CD4-positive, alpha-beta memory T cell (primary cell): ENCODE data around the gene MLLT11. TPM values are rescaled to one million over a fixed set of nuclear protein-coding genes. Genes with fewer than 3 reads are reported as not detected.

ENCODE experiments used
- CTCF ChIA-PET: fragments of 350-600 bp; sonication (Branson Sonifier 250); formaldehyde crosslinking; loops from one replicate; lab custom pipeline; 2021; ENCODE audit warnings: inconsistent platforms; ENCODE audit not compliant: partially characterized antibody; lab: Charles Lee
- POLR2A ChIA-PET: fragments of 350-600 bp; sonication (Branson Sonifier 250); formaldehyde crosslinking; loops from one replicate; lab custom pipeline; 2021; ENCODE audit not compliant: partially characterized antibody; lab: Charles Lee
- DNase-seq, 5 donors: peaks; one replicate each; pipeline versions ENCODE4 v3.0.0 to v3.0.0-alpha.2; 2020 to 2022; ENCODE audit warnings: mixed read lengths in 1 of 5
- H3K27ac ChIP-seq: one replicate; pipeline ENCODE4 v1.7.0; 2013; ENCODE audit warnings: low read depth, low read length
- H3K27me3 ChIP-seq: 2 replicates; pipeline ENCODE4 v1.7.0; 2013; ENCODE audit warnings: mild to moderate bottlenecking, low read length, moderate library complexity; ENCODE audit not compliant: insufficient read depth
- H3K36me3 ChIP-seq: 2 replicates; pipeline ENCODE4 v1.7.0; 2013; ENCODE audit warnings: mild to moderate bottlenecking, low read length, moderate library complexity; ENCODE audit not compliant: insufficient read depth
- H3K4me1 ChIP-seq: 2 replicates; pipeline ENCODE4 v1.7.0; 2013; ENCODE audit warnings: mild to moderate bottlenecking, low read length, moderate library complexity; ENCODE audit not compliant: insufficient read depth
- H3K4me3 ChIP-seq, 2 donors: one replicate each; pipeline ENCODE4 v1.7.0; 2013; ENCODE audit warnings: low read length in 2 of 2, mild to moderate bottlenecking in 1 of 2
- H3K9me3 ChIP-seq, 2 donors: one replicate each; pipeline ENCODE4 v1.7.0; 2013; ENCODE audit warnings: low read length in 2 of 2, control low read depth in 1 of 2; ENCODE audit not compliant: control insufficient read depth in 1 of 2
- H3K27ac Mint-ChIP-seq, 7 donors: one replicate each; pipeline ENCODE4 v1.8.0; 2020 to 2021; ENCODE audit warnings: mixed read lengths in 7 of 7, mild to moderate bottlenecking in 6 of 7, inconsistent platforms in 3 of 7, moderate library complexity in 3 of 7
- H3K27me3 Mint-ChIP-seq, 2 donors: one replicate each; pipeline ENCODE4 v1.8.0; 2020 to 2021; ENCODE audit warnings: mixed read lengths in 2 of 2
- H3K36me3 Mint-ChIP-seq, 2 donors: one replicate each; pipeline ENCODE4 v1.8.0; 2020 to 2021; ENCODE audit warnings: mixed read lengths in 2 of 2, inconsistent platforms in 1 of 2, mild to moderate bottlenecking in 1 of 2
- H3K4me1 Mint-ChIP-seq, 4 donors: one replicate each; pipeline ENCODE4 v1.8.0; 2020 to 2021; ENCODE audit warnings: mixed read lengths in 4 of 4, mild to moderate bottlenecking in 1 of 4
- H3K4me3 Mint-ChIP-seq, 8 donors: one replicate each; pipeline ENCODE4 v1.8.0; 2020 to 2021; ENCODE audit warnings: mixed read lengths in 8 of 8, mild to moderate bottlenecking in 7 of 8, moderate library complexity in 6 of 8, inconsistent platforms in 3 of 8
- H3K9me3 Mint-ChIP-seq, 8 donors: one replicate each; pipeline ENCODE4 v1.8.0; 2020 to 2021; ENCODE audit warnings: mixed read lengths in 8 of 8, mild to moderate bottlenecking in 5 of 8, inconsistent platforms in 3 of 8, moderate library complexity in 1 of 8
- intact Hi-C: fragments of 100-400 bp; cut with micrococcal nuclease; formaldehyde crosslinking; loops from one replicate; pipeline ENCODE4 v1.15.1; 2023
- polyA plus RNA-seq, 2 donors: library from polyadenylated mRNA; unstranded; fragments of 300-500 nt; fragmentation: Illumina TruSeq; gene quantifications; one replicate each; pipeline ENCODE4 v1.2.3, GENCODE V29; 2021
- total RNA-seq, 2 experiments: library from RNA; stranded (reverse); gene quantifications; one replicate each; pipeline ENCODE4 v1.2.3, GENCODE V29; 2021

MLLT11 gene, protein sequence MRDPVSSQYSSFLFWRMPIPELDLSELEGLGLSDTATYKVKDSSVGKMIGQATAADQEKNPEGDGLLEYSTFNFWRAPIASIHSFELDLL
- total RNA-seq (1 to 10 TPM; 4.5 to 4.9 TPM), polyA plus RNA-seq (1 to 10 TPM; 3.6 to 3.9 TPM)

DNA sequence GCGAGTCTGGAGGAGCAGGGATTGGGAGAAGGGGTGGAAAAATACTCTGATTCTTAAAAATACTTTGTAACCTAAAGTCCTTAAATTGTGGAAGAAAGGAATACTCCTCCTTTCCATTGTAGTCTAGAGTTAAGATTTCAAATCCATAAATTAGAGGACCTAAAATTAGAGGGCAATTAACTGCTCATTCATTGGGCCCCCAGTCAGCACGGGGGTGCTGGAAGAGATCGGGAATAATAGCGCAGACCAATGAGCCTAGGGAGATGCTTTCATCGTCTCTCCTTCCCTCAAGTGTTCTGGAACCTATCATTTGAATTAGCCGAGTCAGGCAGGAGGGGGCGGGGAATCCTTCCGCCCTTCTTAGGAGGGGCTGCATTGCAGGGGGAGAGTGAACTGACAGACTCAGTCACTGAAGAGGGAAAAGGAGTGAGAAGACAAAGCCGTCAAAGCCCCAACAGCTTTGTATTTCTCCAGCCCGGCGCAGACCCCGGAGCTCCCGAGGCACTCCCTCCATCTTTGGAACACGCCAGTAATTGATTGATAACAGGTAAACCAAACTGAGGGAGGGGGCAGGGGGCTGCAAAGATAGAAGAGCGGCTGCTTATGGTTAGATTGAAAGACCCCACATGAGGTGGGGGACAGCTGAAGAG lies at the start of gene MLLT11:
MLLT11 (plus strand) TSS at position 391 of the 650 bp plus-strand sequence. CDS start 6,828 bp downstream, outside the sequence.
- Mint-ChIP-seq H3K4me1 (peaks cover 26 to 61% (median 32%) of the 10 kb centered on the region in 4 donors), H3K9me3 (peaks cover 0 to 7% (median 0%) of the 10 kb centered on the region in 8 donors), H3K27me3 (peaks cover 0 to 1% of the 10 kb centered on the region in 2 donors), H3K36me3 (peaks cover 32 to 45% of the 10 kb centered on the region in 2 donors), H3K4me3 (peak within 1 kb of the TSS; percentile 96 to 100 (median 100)), H3K27ac (peak within 1 kb of the TSS; percentile 98 to 100 (median 99))
- intact Hi-C loops: loop anchor here (1.0 kb wide), 2 partner anchors 10 to 36 kb away; partner anchors contain the start of gene GABPB2
- Histone ChIP-seq H3K4me3 (peak within 1 kb of the TSS; percentile 89 to 93), H3K27ac (peak within 1 kb of the TSS; percentile 90), H3K9me3 (no peaks in the 10 kb centered on the region), H3K27me3 (no peaks in the 10 kb centered on the region), H3K4me1 (peaks cover 36% of the 10 kb centered on the region), H3K36me3 (peaks cover 9% of the 10 kb centered on the region)
- no peak for DNase-seq
- ChIA-PET POLR2A (interaction anchor here (0.9 to 16.6 kb wide), 17 partner anchors 8 to 697 kb away, joined by 3 to 325 read pairs (median 7); partner anchors contain the start of genes BNIPL, C1orf56, GABPB2 and MINDY1), CTCF (interaction anchor here (0.7 to 9.0 kb wide), 8 partner anchors 10 to 96 kb away, joined by 4 to 92 read pairs (median 18); partner anchors contain the start of genes C1orf56, GABPB2 and TNFAIP8L2)

DNA sequence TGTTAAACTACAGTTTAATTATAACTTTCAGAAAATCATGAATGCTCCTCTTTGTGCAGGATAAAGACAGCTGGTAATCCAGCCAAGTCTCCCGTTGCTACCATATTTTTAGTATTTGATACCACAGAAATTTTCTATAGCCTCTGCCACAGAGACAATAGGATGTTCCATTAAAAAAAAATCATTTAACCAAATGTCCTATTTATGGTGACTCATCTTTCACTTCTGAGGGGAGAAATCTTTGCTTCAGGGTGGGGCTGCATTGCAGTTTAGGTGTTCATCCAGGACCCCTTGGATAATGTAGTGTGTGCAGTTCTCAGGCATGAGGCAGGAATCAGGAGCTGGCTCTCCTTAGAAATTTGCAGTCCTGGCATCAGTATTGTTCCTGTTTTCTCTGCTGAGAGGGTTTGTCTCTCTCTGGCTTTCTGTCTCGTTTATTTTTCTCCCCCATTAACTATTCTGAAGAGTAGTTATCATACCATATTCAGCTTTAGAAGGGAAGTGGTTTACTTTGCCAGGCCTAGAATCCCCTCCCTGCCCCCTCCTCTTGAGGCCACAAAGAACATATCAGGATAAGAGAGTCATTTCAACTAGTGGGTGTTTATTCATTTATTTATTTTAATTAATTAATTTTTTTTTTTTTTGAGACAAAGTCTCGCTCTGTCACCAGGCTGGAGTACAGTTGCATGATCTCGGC lies 48.9 kb upstream of the MLLT11 start:
- intact Hi-C loops: no loop called here
- no peak for DNase-seq

DNA sequence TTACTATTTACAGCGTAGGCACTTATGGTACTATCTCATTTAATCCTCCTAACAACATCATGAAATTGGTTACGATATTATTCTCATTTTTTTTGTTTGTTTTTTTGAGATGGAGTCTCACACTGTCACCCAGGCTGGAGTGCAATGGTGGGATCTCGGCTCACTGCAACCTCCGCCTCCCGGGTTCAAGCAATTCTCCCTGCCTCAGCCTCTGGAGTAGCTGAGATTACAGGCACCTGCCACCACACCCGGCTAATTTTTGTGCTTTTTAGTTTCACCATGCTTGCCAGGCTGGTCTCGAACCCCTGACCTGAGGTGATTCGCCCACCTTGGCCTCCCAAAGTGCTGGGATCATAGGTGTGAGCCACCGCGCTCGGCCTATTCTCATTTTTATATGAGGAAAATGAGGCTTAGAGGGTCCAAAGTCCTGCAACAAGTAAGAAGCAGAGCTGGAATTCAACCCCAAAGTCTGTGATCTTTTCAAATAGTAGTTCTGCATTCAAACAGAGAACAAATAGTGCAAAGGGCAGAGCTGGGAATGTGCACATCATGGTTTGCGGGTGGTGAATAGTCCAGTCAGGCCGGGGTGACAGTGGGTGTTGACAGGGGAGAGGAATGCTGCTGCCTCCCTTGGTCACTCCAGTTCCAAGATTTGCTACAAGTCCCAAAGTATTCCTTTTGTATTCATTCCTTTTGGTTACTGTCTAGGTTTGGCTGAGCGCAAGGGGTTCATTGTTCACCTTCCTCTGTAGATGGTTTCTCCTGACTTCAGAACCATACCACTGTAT lies 47.3 kb upstream of the MLLT11 start:
- CTCF ChIA-PET: interaction anchor here (1.6 to 4.9 kb wide), 3 partner anchors 12 to 142 kb away, joined by 5 to 18 read pairs (median 8); no protein-coding TSS in a partner anchor
- H3K27ac ChIP-seq: no peak overlapping the region

More for the DNA sequence above, 48.9 kb upstream of the MLLT11 start:
- POLR2A ChIA-PET: interaction anchor here (0.7 to 1.2 kb wide), 3 partner anchors 32 to 47 kb away, joined by 3 to 4 read pairs (median 3); partner anchors contain the start of gene CDC42SE1
- Histone ChIP-seq H3K27me3 (no peaks in the 10 kb centered on the region), H3K4me1 (peaks cover 41% of the 10 kb centered on the region), H3K36me3 (no peaks in the 10 kb centered on the region), H3K27ac (no peak overlapping the region), H3K4me3 (no peak overlapping the region), H3K9me3 (no peaks in the 10 kb centered on the region)
- Mint-ChIP-seq H3K27me3 (no peaks in the 10 kb centered on the region), H3K9me3 (no peaks in the 10 kb centered on the region), H3K4me1 (peaks cover 39 to 70% (median 56%) of the 10 kb centered on the region in 4 donors), H3K27ac (peak overlapping the region; percentile 50 to 82 (median 65)), H3K4me3 (peak overlapping the region in 6 of 8 donors; percentile 11 to 53 (median 32)), H3K36me3 (peaks cover 8 to 26% of the 10 kb centered on the region in 2 donors)
- CTCF ChIA-PET: interaction anchor here (0.7 to 4.9 kb wide), 9 partner anchors 9 to 204 kb away, joined by 3 to 18 read pairs (median 4); no protein-coding TSS in a partner anchor

DNA sequence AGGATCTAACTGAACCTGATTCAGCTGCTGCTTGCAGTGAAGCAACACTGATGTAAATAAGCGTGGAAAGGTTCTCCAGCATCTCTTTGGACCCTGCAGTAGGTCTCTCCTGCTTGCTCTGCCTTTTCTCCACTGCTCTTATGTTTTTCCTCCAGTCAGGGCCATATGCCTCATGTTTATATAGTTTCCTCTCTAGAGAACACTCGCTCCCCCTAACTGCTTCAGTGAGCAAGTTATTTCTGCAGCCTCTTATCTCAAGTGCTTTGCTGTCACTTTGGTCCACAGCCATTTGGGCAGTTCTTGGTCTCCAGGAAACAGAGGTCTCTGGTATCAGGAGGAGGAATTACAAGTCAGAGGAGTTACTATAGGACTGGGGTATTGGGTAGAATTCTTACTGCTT lies 46.7 kb upstream of the MLLT11 start:
- Histone ChIP-seq H3K9me3 (no peaks in the 10 kb centered on the region), H3K27me3 (no peaks in the 10 kb centered on the region), H3K27ac (no peak overlapping the region), H3K4me3 (no peak overlapping the region), H3K36me3 (no peaks in the 10 kb centered on the region), H3K4me1 (peaks cover 24% of the 10 kb centered on the region)
- intact Hi-C loops: no loop called here
- Mint-ChIP-seq H3K27me3 (no peaks in the 10 kb centered on the region), H3K9me3 (no peaks in the 10 kb centered on the region), H3K36me3 (peaks cover 15 to 28% of the 10 kb centered on the region in 2 donors), H3K27ac (peak overlapping the region in 3 of 7 donors; percentile 41 to 72 (median 43)), H3K4me1 (peaks cover 25 to 48% (median 36%) of the 10 kb centered on the region in 4 donors), H3K4me3 (no peak overlapping the region)
- POLR2A ChIA-PET: interaction anchor here (0.6 kb wide), 1 partner anchor 443 kb away, joined by 3 read pairs; no protein-coding TSS in a partner anchor
- no peak for DNase-seq
- CTCF ChIA-PET: interaction anchor here (0.6 to 2.9 kb wide), 2 partner anchors 18 to 399 kb away, joined by 3 to 8 read pairs; no protein-coding TSS in a partner anchor

More for the DNA sequence above, 47.3 kb upstream of the MLLT11 start:
- Mint-ChIP-seq H3K27ac (peak overlapping the region in 1 of 7 donors; percentile 43), H3K4me3 (no peak overlapping the region), H3K36me3 (peaks cover 9 to 25% of the 10 kb centered on the region in 2 donors), H3K4me1 (peaks cover 28 to 54% (median 40%) of the 10 kb centered on the region in 4 donors), H3K9me3 (no peaks in the 10 kb centered on the region), H3K27me3 (no peaks in the 10 kb centered on the region)
- DNase-seq: no peak
- Histone ChIP-seq H3K27me3 (no peaks in the 10 kb centered on the region), H3K4me3 (no peak overlapping the region), H3K9me3 (no peaks in the 10 kb centered on the region), H3K4me1 (peaks cover 25% of the 10 kb centered on the region), H3K36me3 (no peaks in the 10 kb centered on the region)
- POLR2A ChIA-PET: interaction anchor here (0.6 to 1.0 kb wide), 3 partner anchors 40 to 442 kb away, joined by 3 read pairs; partner anchors contain the start of gene TNFAIP8L2
- intact Hi-C loops: no loop called here

DNA sequence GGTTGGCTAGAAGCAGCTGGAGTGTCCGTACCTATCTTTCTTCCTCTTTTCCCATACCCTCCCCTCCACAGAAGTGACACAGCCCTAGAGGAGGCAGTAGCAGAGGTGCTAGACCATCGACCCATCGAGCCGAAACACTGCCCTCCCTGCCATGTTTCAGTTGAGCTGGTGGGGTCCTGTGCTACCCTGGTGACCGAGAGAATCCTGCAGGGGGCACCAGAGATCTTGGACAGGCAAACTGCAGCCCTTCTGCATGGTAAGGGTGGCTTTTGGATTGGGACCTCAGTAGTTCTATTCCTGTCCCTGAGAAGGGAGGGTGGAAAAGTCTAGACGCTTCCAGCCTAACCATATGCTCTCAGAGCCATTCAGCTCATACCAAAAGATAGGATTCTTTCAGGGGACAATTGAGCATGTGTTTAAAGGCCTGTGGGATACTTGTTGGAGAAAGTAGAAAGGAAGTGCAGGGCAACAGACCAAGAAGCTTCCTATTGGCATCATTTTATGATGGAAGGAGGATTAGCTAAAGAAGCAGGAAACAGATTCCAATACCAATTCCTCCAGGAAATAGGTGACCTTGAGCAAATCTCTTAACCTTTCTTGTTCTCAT lies 35.6 kb upstream of the MLLT11 start:
- no peaks in the 10 kb centered on the region for H3K9me3 Mint-ChIP-seq
- ChIA-PET CTCF (interaction anchor here (0.5 to 5.5 kb wide), 42 partner anchors 9 to 341 kb away, joined by 3 to 90 read pairs (median 6); partner anchors contain the start of genes C1orf56, CDC42SE1, GABPB2 and MINDY1), POLR2A (interaction anchor here (0.9 to 14.5 kb wide), 8 partner anchors 18 to 132 kb away, joined by 3 to 218 read pairs (median 7); partner anchors contain the start of genes C1orf56, CDC42SE1, GABPB2 and MINDY1)
- intact Hi-C loops: loop anchor here (1.0 kb wide), 6 partner anchors 24 to 227 kb away; partner anchors contain the start of genes GABPB2, MLLT11 and TNFAIP8L2
- peak overlapping the region; percentile 41 to 86 (median 73) for H3K27ac Mint-ChIP-seq
- DNase-seq: peak; percentile 81 to 86 (median 85)
- H3K4me1 Mint-ChIP-seq: peaks cover 5 to 11% (median 6%) of the 10 kb centered on the region in 4 donors
- Histone ChIP-seq H3K4me3 (no peak overlapping the region), H3K27me3 (no peaks in the 10 kb centered on the region), H3K9me3 (no peaks in the 10 kb centered on the region), H3K4me1 (peaks cover 7% of the 10 kb centered on the region), H3K36me3 (peaks cover 16% of the 10 kb centered on the region), H3K27ac (no peak overlapping the region)
- H3K4me3 Mint-ChIP-seq: peak overlapping the region in 5 of 8 donors; percentile 22 to 65 (median 54)
- H3K36me3 Mint-ChIP-seq: peaks cover 35 to 44% of the 10 kb centered on the region in 2 donors
- H3K27me3 Mint-ChIP-seq: no peaks in the 10 kb centered on the region
